Measurements from ENCODE around the gene GTF2H1.

DNA sequence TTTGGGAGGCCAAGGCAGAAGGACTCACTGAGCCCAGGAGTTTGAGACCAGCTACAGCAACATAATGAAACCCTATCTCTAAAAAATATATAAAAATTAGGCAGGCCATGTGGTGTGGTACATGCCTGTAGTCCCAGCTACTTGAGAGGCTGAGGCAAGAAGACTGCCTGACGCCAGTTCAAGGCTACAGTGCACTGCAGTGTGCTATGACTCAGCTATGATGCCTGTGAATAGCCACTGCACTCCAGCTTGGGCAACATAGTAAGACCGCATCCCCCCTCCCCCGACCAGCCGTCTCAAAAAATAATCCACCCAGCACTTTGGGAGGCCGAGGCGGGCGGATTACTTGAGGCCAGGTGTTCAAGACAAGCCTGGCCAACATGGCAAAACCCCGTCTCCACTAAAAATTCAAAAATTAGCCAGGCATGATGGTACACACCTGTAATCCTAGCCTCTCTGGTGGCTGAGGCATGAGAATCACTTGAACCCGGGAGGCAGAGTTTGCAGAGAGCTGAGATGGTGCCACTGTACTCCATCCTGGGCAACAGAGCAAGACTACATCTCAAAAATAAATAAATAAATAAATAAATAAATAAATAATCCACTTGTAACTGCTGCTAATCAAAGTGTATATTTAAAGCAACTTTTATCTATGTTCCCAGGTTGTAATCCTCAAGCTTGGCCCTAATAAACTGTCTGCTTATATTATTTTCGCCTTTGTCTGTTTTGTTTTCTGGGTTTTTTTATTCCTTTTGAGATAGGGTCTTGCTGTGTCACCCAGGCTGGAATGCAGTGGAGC lies 8.2 kb upstream of the GTF2H1 start:
- TF ChIP-seq ZNF514 (tag by site-specific recombination; IDR thresholded peaks at IDR 0.05) = no peak
- TF ChIP-seq, protein P1, sequence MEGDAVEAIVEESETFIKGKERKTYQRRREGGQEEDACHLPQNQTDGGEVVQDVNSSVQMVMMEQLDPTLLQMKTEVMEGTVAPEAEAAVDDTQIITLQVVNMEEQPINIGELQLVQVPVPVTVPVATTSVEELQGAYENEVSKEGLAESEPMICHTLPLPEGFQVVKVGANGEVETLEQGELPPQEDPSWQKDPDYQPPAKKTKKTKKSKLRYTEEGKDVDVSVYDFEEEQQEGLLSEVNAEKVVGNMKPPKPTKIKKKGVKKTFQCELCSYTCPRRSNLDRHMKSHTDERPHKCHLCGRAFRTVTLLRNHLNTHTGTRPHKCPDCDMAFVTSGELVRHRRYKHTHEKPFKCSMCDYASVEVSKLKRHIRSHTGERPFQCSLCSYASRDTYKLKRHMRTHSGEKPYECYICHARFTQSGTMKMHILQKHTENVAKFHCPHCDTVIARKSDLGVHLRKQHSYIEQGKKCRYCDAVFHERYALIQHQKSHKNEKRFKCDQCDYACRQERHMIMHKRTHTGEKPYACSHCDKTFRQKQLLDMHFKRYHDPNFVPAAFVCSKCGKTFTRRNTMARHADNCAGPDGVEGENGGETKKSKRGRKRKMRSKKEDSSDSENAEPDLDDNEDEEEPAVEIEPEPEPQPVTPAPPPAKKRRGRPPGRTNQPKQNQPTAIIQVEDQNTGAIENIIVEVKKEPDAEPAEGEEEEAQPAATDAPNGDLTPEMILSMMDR (tag by site-specific recombination; IDR thresholded peaks at IDR 0.05) = no peak

Measured in HEK293 (cell line).